ENCODE results near the gene DLG5. TPM values are rescaled to one million over a fixed set of nuclear protein-coding genes. Genes with fewer than 3 reads are reported as not detected.

DLG5 gene
- total and polyA plus RNA-seq, 9 of the 15 experiments (the other 6 are each of a cell fraction or from before 2014, with no cell fraction given) = 1.4 to 26.8 (median 11.2) TPM

GRCh38 chr10:77969114-77969513 lies 42.6 kb upstream of the DLG5 start (continued):
- TF ChIP-seq CBFA2T3 (IDR thresholded peaks at IDR 0.05) = peak; percentile 56
- TF ChIP-seq CTBP1 (IDR thresholded peaks at IDR 0.05; ENCODE audit: borderline replicate concordance) = peak; percentile 94
- TF ChIP-seq GTF2A2 (tag; IDR thresholded peaks at IDR 0.05) = no peak
- TF ChIP-seq, protein P1, sequence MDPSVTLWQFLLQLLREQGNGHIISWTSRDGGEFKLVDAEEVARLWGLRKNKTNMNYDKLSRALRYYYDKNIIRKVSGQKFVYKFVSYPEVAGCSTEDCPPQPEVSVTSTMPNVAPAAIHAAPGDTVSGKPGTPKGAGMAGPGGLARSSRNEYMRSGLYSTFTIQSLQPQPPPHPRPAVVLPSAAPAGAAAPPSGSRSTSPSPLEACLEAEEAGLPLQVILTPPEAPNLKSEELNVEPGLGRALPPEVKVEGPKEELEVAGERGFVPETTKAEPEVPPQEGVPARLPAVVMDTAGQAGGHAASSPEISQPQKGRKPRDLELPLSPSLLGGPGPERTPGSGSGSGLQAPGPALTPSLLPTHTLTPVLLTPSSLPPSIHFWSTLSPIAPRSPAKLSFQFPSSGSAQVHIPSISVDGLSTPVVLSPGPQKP (CRISPR knock-in tag; IDR thresholded peaks at IDR 0.05) = no peak
- peak; percentile 60; the same call in 1 of the 2 replicates for TF ChIP-seq C11orf30 (IDR thresholded peaks at IDR 0.05; ENCODE audit: low read depth)
- 0 out of 4 replicates have a peak, but pooled peaks of 1 of the 2 experiments have one; percentile 34 for TF ChIP-seq HDAC1 (IDR thresholded peaks at IDR 0.05)
- TF ChIP-seq MECOM (CRISPR knock-in tag; IDR thresholded peaks at IDR 0.05) = peak; percentile 55; the same call in 1 of the 2 replicates
- TF ChIP-seq, protein P2, sequence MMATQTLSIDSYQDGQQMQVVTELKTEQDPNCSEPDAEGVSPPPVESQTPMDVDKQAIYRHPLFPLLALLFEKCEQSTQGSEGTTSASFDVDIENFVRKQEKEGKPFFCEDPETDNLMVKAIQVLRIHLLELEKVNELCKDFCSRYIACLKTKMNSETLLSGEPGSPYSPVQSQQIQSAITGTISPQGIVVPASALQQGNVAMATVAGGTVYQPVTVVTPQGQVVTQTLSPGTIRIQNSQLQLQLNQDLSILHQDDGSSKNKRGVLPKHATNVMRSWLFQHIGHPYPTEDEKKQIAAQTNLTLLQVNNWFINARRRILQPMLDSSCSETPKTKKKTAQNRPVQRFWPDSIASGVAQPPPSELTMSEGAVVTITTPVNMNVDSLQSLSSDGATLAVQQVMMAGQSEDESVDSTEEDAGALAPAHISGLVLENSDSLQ (IDR thresholded peaks at IDR 0.05) = peak; percentile 14; the same call in 1 of the 2 replicates
- TF ChIP-seq MAFG (tag; conservative IDR thresholded peaks at IDR 0.05) = peak; percentile 52

- peaks cover 6% of the 10 kb centered on the region for H3K9me3 ChIP-seq (replicated peaks; ENCODE audit: control insufficient read depth, insufficient read depth, low read depth, low read length)
- H4K20me1 ChIP-seq (replicated peaks; ENCODE audit: control insufficient read depth, insufficient read depth, low read length) = no peaks in the 10 kb centered on the region
- TF ChIP-seq CSDE1 (IDR thresholded peaks at IDR 0.05) = peak in 1 of 2 experiments; percentile 74; a peak in 2 of 4 replicates
- peak; percentile 59; the same call in 1 of the 2 replicates for TF ChIP-seq BMI1 (IDR thresholded peaks at IDR 0.05; ENCODE audit: low read length)
- no peak for TF ChIP-seq U2AF1 (optimal IDR thresholded peaks at IDR 0.05; ENCODE audit: low read depth, low read length)
- peak; percentile 95 for TF ChIP-seq RFX1 (IDR thresholded peaks at IDR 0.05)
- TF ChIP-seq E2F6 (IDR thresholded peaks at IDR 0.05; ENCODE audit: borderline replicate concordance in 1 of 2, extremely low read depth in 1 of 2, insufficient read depth in 1 of 2, insufficient read length in 1 of 2, low read depth in 1 of 2, low read length in 1 of 2, poor library complexity in 1 of 2, severe bottlenecking in 1 of 2) = no peak
- peak; percentile 89 for TF ChIP-seq MYNN (IDR thresholded peaks at IDR 0.05)
- TF ChIP-seq MYNN (CRISPR knock-in tag; IDR thresholded peaks at IDR 0.05) = no peak
- H3K9ac ChIP-seq (ENCODE audit: insufficient read depth in 1 of 2, low read depth in 2 of 2, low read length in 2 of 2) = no peak overlapping the region
- H3K36me3 ChIP-seq (ENCODE audit: control insufficient read depth, insufficient read depth, low read length) = peaks cover 10% of the 10 kb centered on the region
- H3K4me1 ChIP-seq (replicated peaks in 1 of 2; ENCODE audit: control insufficient read depth in 2 of 2, insufficient read depth in 2 of 2, low read length in 2 of 2) = peaks cover 21 to 27% of the 10 kb centered on the region in 2 experiments; a peak in 4 of 5 replicates
- ChIA-PET POLR2A (no interaction called here), CTCF (ENCODE audit: low intra/inter-chr PET ratio) (no interaction called here)
- no peak for DNase-seq (ENCODE audit: extremely low read depth in 1 of 4, low spot score in 3 of 4)
- intact Hi-C loops (cut with micrococcal nuclease) = no loop called here
- no peaks in the 10 kb centered on the region for H3K9me1 ChIP-seq (ENCODE audit: control insufficient read depth, insufficient read depth, low read length)
- in situ Hi-C loops (cut with MboI) = no loop called here
- no peaks in the 10 kb centered on the region for H3K27me3 ChIP-seq (ENCODE audit: control insufficient read depth in 2 of 2, insufficient read depth in 2 of 2, low read length in 2 of 2)
- BruUV-seq (replicated peaks) = no TSS peak
- H3K79me2 ChIP-seq (ENCODE audit: control insufficient read depth, insufficient read depth, low read length) = no peaks in the 10 kb centered on the region
- no peak overlapping the region for H3K27ac ChIP-seq (ENCODE audit: extremely low read depth, low read depth, low read length)
- no peak for FAIRE-seq
- WGBS (ENCODE audit: insufficient coverage, low coverage, missing lambda C conversion rate) = 64% methylated on average over 8 of the region's 8 CpGs
- no peak for ATAC-seq
- no peak overlapping the region for H2AFZ ChIP-seq (ENCODE audit: low read depth, low read length)
- H3K4me2 ChIP-seq (ENCODE audit: insufficient read depth, low read length) = no peak overlapping the region
- H3K4me3 ChIP-seq = no peak overlapping the region
These were observed 41.1 kb upstream of the DLG5 start for GRCh38 chr10:77967611-77968022.
